HepG2 (cell line): Measurements from ENCODE around the gene MSMB. TPM values are rescaled to one million over a fixed set of nuclear protein-coding genes. Genes with fewer than 3 reads are reported as not detected.

Experiments
- CBX1 ChIP-seq: IDR thresholded peaks from one replicate; pipeline ENCODE4 v1.6.1; 2016; ENCODE audit warnings: antibody characterized with exemption, low read depth
- ETV6 ChIP-seq: sonication (generic); formaldehyde crosslinking; conservative IDR thresholded peaks from 2 replicates; pipeline ENCODE4 v1.4.0; 2020; ENCODE audit warnings: missing genetic modification reagents
- HMGXB4 ChIP-seq, 2 experiments: sonication (generic) in 1 of 2; formaldehyde crosslinking in 1 of 2; IDR thresholded peaks; 2 replicates each; pipeline versions ENCODE4 v1.4.0 to v1.6.1; 2018 to 2020; ENCODE audit warnings: missing genetic modification reagents in 2 of 2, borderline replicate concordance in 1 of 2, low read depth in 1 of 2, mild to moderate bottlenecking in 1 of 2, missing biosample characterization in 1 of 2
- HOXD1 ChIP-seq: sonication (generic); formaldehyde crosslinking; IDR thresholded peaks from 2 replicates; pipeline ENCODE4 v1.5.0; 2020; ENCODE audit warnings: missing genetic modification reagents
- MBD4 ChIP-seq: IDR thresholded peaks from 2 replicates; pipeline ENCODE4 v1.6.1; 2012; ENCODE audit warnings: low read length, inconsistent platforms, borderline replicate concordance
- PHF8 ChIP-seq: sonication (generic); formaldehyde crosslinking; IDR thresholded peaks from 2 replicates; pipeline ENCODE4 v1.5.0; 2020; ENCODE audit warnings: missing genetic modification reagents
- RBFOX2 ChIP-seq: fragments of 200-400 bp; formaldehyde crosslinking; IDR thresholded peaks from 2 replicates; pipeline ENCODE4 v1.6.1; 2017; ENCODE audit warnings: low read depth, mild to moderate bottlenecking, low read length
- SALL2 ChIP-seq: sonication (generic); formaldehyde crosslinking; IDR thresholded peaks from 2 replicates; pipeline ENCODE4 v1.8.1; 2023; ENCODE audit warnings: mild to moderate bottlenecking, missing genetic modification reagents, inconsistent platforms
- SNAI1 ChIP-seq: sonication (generic); formaldehyde crosslinking; IDR thresholded peaks from 2 replicates; pipeline ENCODE4 v1.5.0; 2020; ENCODE audit warnings: mild to moderate bottlenecking, missing genetic modification reagents, borderline replicate concordance
- SP4 ChIP-seq: sonication (generic); formaldehyde crosslinking; IDR thresholded peaks from 2 replicates; pipeline ENCODE4 v1.8.1; 2023; ENCODE audit warnings: mild to moderate bottlenecking, missing genetic modification reagents
- ZNF333 ChIP-seq: sonication (generic); formaldehyde crosslinking; IDR thresholded peaks from 2 replicates; pipeline ENCODE4 v1.4.0; 2020; ENCODE audit warnings: mild to moderate bottlenecking, missing genetic modification reagents, borderline replicate concordance
- ZNF414 ChIP-seq: sonication (generic); formaldehyde crosslinking; IDR thresholded peaks from 2 replicates; pipeline ENCODE4 v1.5.0; 2020; ENCODE audit warnings: missing genetic modification reagents
- ZNF441 ChIP-seq: sonication (generic); formaldehyde crosslinking; IDR thresholded peaks from 2 replicates; pipeline ENCODE4 v1.7.0; 2021; ENCODE audit warnings: missing genetic modification reagents, borderline replicate concordance
- ZNF501 ChIP-seq: sonication (generic); formaldehyde crosslinking; IDR thresholded peaks from 2 replicates; pipeline ENCODE4 v1.5.1; 2020; ENCODE audit warnings: mild to moderate bottlenecking, moderate library complexity, missing genetic modification reagents
- ZNF580 ChIP-seq: IDR thresholded peaks from 2 replicates; pipeline ENCODE4 v1.6.1; 2016; ENCODE audit warnings: low read depth, borderline replicate concordance
- ZNF670 ChIP-seq: sonication (generic); formaldehyde crosslinking; IDR thresholded peaks from 2 replicates; pipeline ENCODE4 v1.8.0; 2022; ENCODE audit warnings: mild to moderate bottlenecking, missing genetic modification reagents, borderline replicate concordance
- ZNF674 ChIP-seq: sonication (generic); formaldehyde crosslinking; IDR thresholded peaks from 2 replicates; pipeline ENCODE4 v1.5.0; 2020; ENCODE audit warnings: low read depth, mild to moderate bottlenecking, missing genetic modification reagents
- polyA plus RNA-seq, 8 experiments: library from polyadenylated mRNA; depleted of rRNA in 3 of 8; stranded (reverse) in 7 of 8; unstranded in 1 of 8; fragments of >200 nt; fragmentation: Illumina TruSeq in 4 of 8; extraction: Trizol in 4 of 8; gene quantifications; 2 replicates each; pipeline versions ENCODE4 v1.2.1 to v1.2.3, GENCODE V29; 2011 to 2016; ENCODE audit warnings: low read depth in 4 of 8, missing spikeins in 1 of 8, mixed read lengths in 1 of 8; ENCODE audit not compliant: insufficient read depth in 1 of 8
- total RNA-seq, 5 experiments: library from RNA; depleted of rRNA; stranded (reverse); fragments of >200 nt; fragmentation: Illumina TruSeq; extraction: Trizol; gene quantifications; 2 replicates each; pipeline ENCODE4 v1.2.3, GENCODE V29; 2016; ENCODE audit warnings: low read depth in 1 of 5
- TF ChIP-seq, protein P1 (sequence below): sonication (generic); formaldehyde crosslinking; IDR thresholded peaks from 2 replicates; pipeline ENCODE4 v1.4.0; 2020; ENCODE audit warnings: mild to moderate bottlenecking, missing genetic modification reagents
- TF ChIP-seq, protein P2 (sequence below): sonication (generic); formaldehyde crosslinking; IDR thresholded peaks from 2 replicates; pipeline ENCODE4 v1.8.1; 2022; ENCODE audit warnings: mild to moderate bottlenecking, missing genetic modification reagents
- TF ChIP-seq, protein P3 (sequence below): IDR thresholded peaks from 2 replicates; pipeline ENCODE4 v1.6.1; 2012; ENCODE audit warnings: low read length, improper control_type of control experiment

Gene MSMB
- total and polyA plus RNA-seq, 2 of the 13 experiments (the other 11 are each of a cell fraction or from before 2014, with no cell fraction given) = 0.84 TPM; not detected in 1

DNA sequence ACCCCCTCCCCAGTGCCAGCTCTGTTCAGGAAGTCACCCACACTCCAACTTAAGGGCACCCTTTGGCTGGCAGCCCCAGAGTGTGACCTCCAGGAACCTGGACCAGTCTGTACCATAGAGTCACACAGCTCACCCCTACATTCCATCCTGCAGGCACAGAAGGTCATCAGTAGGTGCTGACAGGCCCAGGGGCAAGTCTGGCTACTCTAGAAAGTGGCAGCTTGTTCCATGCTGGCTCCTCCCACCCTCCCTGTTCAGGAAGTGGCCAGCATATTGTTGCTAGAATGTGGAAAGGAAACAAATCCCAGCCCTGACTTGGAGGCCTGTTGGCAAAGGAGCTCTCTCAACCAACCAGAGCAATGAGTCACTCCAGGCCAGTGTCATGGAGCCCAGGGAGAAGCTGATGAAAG, 12.5 kb downstream of the MSMB start (continued):
- TF ChIP-seq ZNF670 = 0 out of 2 replicates have a peak, but pooled peaks have one; percentile 38
- TF ChIP-seq SALL2 (CRISPR knock-in tag) = no peak
- TF ChIP-seq SNAI1 = no peak
- TF ChIP-seq SP4 (CRISPR knock-in tag) = no peak
- no peak for TF ChIP-seq HMGXB4 (CRISPR knock-in tag; IDR thresholded peaks at IDR 0.05; ENCODE audit: borderline replicate concordance in 1 of 2, low read depth in 1 of 2)
- TF ChIP-seq, protein P1, sequence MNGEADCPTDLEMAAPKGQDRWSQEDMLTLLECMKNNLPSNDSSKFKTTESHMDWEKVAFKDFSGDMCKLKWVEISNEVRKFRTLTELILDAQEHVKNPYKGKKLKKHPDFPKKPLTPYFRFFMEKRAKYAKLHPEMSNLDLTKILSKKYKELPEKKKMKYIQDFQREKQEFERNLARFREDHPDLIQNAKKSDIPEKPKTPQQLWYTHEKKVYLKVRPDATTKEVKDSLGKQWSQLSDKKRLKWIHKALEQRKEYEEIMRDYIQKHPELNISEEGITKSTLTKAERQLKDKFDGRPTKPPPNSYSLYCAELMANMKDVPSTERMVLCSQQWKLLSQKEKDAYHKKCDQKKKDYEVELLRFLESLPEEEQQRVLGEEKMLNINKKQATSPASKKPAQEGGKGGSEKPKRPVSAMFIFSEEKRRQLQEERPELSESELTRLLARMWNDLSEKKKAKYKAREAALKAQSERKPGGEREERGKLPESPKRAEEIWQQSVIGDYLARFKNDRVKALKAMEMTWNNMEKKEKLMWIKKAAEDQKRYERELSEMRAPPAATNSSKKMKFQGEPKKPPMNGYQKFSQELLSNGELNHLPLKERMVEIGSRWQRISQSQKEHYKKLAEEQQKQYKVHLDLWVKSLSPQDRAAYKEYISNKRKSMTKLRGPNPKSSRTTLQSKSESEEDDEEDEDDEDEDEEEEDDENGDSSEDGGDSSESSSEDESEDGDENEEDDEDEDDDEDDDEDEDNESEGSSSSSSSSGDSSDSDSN (CRISPR knock-in tag) = no peak
- TF ChIP-seq, protein P2, sequence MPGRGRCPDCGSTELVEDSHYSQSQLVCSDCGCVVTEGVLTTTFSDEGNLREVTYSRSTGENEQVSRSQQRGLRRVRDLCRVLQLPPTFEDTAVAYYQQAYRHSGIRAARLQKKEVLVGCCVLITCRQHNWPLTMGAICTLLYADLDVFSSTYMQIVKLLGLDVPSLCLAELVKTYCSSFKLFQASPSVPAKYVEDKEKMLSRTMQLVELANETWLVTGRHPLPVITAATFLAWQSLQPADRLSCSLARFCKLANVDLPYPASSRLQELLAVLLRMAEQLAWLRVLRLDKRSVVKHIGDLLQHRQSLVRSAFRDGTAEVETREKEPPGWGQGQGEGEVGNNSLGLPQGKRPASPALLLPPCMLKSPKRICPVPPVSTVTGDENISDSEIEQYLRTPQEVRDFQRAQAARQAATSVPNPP (CRISPR knock-in tag) = no peak
- TF ChIP-seq ZNF414 (CRISPR knock-in tag) = no peak
- TF ChIP-seq ZNF580 (CRISPR knock-in tag) = no peak
- TF ChIP-seq ZNF674 (CRISPR knock-in tag) = no peak
- TF ChIP-seq ZNF501 (CRISPR knock-in tag) = peak; percentile 58; the same call in 1 of the 2 replicates
- TF ChIP-seq, protein P3, sequence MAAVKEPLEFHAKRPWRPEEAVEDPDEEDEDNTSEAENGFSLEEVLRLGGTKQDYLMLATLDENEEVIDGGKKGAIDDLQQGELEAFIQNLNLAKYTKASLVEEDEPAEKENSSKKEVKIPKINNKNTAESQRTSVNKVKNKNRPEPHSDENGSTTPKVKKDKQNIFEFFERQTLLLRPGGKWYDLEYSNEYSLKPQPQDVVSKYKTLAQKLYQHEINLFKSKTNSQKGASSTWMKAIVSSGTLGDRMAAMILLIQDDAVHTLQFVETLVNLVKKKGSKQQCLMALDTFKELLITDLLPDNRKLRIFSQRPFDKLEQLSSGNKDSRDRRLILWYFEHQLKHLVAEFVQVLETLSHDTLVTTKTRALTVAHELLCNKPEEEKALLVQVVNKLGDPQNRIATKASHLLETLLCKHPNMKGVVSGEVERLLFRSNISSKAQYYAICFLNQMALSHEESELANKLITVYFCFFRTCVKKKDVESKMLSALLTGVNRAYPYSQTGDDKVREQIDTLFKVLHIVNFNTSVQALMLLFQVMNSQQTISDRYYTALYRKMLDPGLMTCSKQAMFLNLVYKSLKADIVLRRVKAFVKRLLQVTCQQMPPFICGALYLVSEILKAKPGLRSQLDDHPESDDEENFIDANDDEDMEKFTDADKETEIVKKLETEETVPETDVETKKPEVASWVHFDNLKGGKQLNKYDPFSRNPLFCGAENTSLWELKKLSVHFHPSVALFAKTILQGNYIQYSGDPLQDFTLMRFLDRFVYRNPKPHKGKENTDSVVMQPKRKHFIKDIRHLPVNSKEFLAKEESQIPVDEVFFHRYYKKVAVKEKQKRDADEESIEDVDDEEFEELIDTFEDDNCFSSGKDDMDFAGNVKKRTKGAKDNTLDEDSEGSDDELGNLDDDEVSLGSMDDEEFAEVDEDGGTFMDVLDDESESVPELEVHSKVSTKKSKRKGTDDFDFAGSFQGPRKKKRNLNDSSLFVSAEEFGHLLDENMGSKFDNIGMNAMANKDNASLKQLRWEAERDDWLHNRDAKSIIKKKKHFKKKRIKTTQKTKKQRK = no peak
- TF ChIP-seq MBD4 = no peak
- TF ChIP-seq ZNF333 (CRISPR knock-in tag) = no peak
- TF ChIP-seq ETV6 (CRISPR knock-in tag) = no peak
- no peak for TF ChIP-seq RBFOX2
- no peak for TF ChIP-seq ZNF441 (CRISPR knock-in tag)
- TF ChIP-seq CBX1 = no peak
- TF ChIP-seq HOXD1 (CRISPR knock-in tag) = no peak
- no peak; the same call in 1 of the 2 replicates for TF ChIP-seq PHF8
